HG03025 (cell line): Measurements from ENCODE around the gene MYOM1.
"Not testable (repeated sequence)": the region's sequence is repeated elsewhere in the genome, so short reads cannot be mapped to it uniquely, and the experiment has no call there.

Source experiments
- ATAC-seq: cut with Tn5 transposase; IDR thresholded peaks from one replicate; pipeline ENCODE4 v1.9.1; 2021; ENCODE audit warnings: mild to moderate bottlenecking, moderate library complexity; ENCODE audit not compliant: unreplicated experiment, low FRiP score

MYOM1 gene

DNA sequence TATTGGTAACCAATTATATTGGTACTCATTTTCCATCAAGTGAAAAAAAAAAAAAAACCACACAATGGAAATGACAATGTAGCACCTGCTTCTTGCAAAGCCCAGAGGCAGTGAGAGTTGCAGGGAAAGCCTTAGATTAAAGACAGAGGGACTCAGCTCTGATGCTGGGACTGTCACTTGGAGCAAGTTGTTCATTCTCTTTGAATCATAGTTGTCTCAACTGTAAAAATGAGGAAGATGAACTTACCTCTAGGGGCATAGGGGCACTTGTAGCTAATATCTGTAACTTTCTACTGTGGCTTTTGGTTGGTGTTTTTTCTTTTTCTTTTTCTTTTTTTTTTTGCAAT, 125.5 kb downstream of the MYOM1 start:
- no peak for ATAC-seq

DNA sequence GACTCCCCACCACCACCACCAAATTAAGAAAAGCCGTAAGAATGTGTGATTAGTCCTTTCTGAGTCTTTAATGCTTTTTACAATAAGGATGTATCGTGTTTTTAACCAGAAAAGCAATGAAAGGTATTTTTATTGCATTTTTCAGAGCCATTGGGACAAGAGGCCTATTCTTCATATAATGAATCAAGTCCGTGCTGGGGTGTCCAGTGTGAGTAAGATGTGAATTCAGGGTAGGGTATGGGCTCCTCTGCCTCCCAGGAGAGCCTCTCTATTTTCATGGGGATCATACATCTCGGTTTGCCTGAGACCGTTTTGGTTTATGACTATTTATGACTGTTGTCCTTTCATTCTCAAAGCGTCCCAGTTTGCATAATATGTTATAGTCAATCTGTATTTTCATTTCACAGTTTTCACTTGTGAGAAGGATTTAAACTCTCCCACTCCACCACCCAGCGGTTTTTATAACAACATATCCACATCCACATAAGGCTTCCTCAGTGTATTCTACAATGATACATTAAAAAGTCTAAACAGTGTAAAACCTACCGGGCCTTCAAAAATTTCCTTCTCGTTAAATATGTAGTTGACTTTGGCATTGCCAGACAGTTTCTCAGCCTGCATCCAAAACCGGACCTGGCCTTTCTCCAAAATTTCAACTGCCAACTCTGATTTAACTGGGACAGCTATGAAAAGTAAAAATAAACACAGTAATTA, 126.0 kb downstream of the MYOM1 start:
- no peak for ATAC-seq

DNA sequence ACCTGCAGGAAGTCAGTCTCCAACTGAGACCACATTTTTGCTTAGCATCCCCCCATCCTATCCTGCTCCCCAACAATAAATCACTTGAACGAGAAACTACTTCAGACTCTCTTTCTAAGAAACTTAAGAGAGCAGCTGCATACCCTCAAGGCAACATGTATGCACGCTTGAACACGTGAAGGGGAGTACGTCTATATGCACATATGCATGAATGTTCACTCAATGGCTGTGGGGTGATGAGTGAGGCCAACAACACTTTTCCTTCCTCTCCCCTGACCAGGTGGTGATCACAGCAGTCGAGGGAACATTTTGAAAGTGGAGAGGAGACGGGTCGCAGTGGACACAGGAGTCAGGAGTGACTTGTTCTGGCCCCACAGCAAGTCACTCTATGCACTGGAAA, 127.0 kb downstream of the MYOM1 start:
- no peak for ATAC-seq

DNA sequence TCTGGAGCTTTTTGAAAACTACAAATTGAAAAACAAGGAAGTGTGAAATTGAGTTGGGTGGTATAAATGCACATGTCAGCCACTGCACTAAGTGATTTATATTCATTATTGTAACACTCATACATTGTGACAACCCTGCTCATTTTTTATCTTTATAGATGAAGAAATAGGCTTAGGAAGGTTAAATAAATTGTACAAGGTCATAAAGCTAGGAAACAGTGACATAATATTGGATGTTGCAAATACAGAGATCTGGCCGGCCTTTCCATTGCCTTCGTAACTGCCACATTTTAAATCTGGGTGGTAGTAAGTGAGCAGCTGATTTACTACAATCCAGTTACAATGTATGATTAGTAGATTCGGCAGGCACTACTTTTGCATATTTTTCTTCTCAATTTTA, 130.2 kb downstream of the MYOM1 start:
- no peak for ATAC-seq

DNA sequence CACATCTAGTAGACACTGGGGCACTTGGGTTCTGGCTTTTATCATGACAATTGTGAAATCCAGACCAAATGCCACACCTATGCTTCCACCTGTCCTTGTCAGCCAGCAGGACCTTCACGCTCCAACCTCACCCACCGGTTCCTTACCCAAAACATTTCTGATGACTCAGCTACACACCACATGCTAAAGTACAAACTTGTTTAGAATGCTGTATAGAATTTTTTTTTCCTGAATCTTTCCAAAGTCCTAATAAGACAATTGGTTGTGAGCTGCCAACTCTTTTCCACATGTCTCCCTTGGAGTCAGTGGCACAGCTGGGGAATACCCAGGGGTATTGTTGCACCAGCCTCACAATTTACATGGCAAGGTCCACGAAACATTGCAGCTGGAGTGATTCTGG, 131.3 kb downstream of the MYOM1 start:
- ATAC-seq, result no peak

DNA sequence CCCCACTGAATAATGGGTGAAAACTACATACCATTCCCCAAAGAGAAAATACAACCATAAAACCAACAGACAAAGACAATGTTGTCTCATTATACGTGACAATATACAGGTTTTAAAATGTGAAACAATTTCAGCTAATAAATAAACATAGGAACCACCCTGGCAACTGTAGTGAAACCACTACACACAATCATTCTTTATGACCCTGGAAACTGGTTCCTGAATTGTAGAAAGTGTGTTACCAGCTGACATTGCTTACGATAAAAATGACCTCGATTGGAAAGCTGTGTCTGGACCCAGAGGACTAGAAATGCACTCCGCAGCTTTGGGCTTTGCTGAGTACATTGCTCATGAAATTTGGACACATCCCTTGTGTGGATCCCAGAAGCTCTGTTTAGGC, 132.9 kb downstream of the MYOM1 start:
- ATAC-seq, result no peak

DNA sequence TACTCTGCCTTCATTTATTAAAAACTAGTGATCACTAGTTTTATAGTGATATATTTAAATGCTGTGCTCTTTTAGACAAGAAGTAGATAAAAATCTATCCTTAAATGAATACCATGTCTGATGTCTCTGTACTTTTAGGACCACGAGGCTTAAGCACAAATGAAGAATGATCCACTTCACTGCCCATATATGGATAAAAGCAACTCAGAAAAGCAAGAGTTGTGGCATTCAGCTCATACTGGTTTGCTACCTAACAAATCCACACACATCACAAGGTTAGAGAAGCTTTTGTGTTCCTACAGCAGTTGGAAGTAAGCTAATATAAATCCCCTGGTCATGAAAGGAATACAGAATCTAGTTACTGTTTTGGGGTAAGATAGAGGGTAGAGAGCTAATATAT, 134.2 kb downstream of the MYOM1 start:
- no peak for ATAC-seq

DNA sequence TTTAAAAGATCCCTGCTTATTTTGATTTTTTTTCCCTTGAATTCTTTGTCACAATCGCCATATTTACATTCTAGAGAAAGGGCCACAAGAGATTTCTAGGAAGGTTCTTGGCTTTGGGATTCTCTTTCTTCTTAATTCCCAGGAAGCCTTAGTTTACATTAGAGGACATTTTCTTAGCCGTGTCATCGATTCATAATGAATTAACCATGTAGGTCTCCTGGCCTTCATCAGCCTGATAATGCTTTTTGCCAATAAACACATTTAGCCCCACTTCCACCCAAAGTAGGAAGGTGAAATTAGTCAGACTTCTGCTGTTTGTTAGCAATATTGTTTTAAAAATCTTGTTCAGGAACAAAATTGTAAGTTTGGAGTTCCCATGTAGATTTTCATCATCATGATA, 135.6 kb downstream of the MYOM1 start:
- ATAC-seq, result no peak

DNA sequence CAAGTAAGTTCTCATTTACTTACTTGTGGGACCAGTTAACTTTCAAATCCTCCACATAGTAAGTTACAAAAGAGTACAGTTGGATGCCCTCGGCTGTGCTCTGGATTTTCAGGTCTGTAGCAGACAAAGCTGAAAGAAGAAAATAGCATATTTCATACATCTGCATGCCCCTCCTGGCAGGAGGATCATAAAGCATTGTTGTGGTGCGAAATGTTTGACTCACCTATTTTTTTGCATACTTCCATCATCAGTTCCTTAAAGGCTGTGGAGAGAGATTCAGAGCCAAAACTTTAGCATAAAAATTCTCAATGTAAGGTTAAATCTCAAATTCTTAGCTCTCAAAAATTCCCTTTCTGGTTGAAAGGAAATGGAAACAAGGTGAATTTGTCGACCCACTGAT, 136.0 kb downstream of the MYOM1 start:
- no peak for ATAC-seq

DNA sequence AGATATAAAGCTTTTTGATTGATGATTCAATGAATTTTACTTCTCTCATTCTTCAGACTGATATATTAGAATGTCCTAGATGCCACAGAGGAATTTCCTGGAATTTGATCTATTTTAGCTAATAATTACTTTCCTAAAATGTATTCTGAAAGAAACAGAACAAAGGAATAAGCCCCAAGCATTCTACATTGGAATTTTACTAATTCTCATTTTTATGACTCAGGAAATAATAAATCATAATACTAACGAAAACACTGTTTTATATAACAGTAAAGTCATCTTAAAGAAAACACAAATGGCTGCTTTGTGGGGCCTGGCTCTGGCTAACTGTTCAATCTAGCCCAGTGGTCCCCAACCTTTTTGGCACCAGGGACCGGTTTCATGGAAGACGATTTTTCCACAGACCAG, 138.2 kb downstream of the MYOM1 start:
- no peak for ATAC-seq

DNA sequence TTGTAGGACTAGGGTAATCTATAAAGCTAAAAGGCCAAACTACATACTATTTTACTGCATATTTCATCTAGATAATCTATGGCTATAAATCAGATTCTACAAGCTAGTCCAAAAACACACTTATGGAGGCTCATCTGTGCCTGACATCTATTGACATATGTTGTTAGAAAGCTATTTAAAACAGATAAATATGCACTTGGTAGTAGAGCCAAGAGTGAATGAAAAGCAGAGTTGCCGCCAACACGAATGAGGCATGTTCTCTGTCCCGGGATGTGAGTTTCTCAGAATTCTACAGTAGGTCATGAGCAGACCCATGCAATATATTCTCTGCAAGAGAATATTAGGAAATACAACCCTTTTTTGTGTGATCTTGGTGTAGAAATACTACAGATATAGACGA, 140.1 kb downstream of the MYOM1 start:
- ATAC-seq, result no peak

DNA sequence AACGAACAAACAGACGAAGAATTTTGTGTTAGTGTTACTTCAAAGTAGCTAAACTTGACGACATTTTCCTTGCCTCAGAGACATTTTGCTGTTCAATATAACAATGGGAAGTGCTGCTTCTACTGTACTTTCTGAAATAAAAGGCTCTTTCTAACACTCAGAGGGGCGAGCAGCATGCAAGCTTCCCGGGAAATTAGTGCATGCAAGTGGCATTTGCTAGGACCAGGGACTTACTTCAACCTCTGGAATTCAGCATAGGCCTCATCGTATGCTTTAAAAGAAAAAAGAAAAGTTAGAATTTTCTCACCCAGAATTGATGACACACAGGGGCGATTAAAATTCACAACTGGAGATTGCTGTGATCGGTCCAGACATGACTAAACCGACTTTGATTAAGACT, 144.3 kb downstream of the MYOM1 start:
- ATAC-seq, result no peak

DNA sequence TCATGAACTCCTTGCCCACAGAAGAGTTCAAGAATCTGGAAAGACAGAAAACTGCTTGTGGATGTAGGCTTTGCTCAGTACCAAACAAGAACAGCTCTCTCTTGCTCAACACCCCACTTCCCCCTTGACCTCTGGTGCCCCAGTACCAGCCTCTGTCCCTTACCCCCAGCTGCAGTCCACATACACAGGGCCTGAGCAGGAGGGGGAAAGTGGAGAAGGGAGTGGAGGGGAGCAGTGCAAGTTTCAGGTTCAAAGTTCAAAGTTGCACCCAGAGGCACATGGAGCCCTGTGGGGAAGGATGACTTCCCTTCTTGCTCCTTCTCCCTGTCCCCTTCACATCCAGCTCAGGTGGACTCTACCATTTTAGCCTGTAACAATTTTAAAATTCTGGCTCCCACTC, 145.7 kb downstream of the MYOM1 start:
- no peak for ATAC-seq

DNA sequence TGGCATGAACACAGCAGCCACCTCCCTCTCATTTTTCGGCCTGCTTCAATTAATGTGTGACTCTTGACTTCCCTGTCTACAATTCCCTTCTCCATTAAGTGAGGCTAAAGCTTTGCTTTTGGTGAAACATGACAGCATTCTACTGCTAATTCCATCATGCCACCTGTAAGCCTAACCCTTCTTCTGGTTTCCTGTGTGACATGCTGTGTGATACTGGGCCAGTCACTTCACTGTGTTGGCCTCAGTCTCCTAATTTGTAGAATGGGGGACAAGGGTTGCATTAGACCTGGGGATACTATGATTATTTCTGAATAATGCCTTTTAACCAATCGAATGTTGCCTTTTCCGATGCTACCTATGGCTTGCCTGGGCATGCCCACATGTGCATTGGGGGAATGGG, 146.4 kb downstream of the MYOM1 start:
- ATAC-seq, result not testable (repeated sequence)

DNA sequence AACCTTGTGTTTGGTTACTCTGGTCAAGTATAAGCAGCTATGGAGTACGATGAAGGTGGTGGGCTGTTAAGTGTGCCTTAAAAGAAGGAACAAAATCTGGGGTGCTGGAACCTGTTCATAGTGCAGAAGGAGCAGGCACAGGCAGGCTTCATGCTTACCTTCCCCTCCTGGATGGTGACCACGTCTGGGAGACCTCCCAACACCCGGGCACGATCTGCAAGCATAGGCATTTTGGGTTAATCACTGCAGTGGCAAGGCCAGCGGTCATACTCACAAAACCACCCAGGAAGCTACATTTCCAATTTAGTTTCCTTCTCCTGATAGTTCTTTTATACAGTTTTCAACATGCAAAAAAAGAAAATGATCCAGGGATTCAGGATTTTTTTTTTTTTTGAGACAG, 148.1 kb downstream of the MYOM1 start:
- no peak for ATAC-seq

DNA sequence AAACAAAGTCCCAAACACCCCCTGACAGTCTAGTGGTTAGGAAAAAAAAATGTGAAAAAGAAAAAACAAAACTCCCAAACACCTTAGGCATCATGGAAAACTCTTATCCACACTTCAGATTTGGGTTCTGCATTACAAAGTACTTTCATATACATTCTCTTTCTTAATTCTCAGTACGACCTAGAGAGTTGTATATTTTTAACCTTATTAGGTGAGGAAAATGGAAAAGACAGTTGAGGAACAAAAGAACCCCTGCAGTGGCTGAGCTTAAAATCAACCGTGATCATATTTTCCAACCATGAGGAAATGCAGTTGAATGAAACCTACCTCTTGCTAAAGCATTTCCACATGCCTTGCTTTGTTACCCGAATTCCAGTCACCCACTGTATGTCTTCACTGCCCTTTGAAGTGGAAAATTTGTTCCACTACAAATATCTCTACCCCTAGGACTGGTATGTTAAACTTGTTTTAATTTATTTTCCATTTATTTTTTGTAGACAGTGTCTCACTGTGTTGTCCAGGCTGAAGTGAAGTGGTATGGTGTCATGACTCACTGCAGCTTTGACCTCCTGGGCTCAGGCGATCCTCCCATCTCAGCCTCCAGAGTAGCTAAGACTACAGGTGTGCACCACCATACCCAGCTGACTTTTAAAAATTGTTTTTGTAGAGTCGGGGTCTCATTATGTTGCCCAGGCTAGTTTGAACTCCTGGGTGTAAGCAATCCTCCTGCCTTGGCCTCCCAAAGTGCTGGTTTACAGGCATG, 149.9 kb downstream of the MYOM1 start:
- no peak for ATAC-seq

DNA sequence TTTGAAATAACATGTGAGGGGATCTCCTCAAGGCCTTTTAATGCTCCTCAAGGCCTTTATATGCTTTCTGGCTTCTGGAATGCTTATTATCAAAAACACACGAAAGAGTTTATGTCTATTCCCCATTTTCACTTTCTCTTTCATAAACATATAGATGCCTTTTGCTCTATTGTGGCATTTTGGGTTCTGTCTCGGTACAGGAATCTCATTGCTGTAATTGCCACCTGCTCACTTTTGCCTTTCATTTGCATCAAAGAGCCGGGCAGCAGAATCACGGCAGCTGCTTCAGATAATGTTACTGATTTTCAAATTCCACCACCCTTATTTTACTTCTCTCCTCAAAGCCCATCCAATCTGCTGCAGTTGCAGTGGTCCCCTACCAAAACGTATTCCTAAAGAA, 152.0 kb downstream of the MYOM1 start:
- no peak for ATAC-seq

DNA sequence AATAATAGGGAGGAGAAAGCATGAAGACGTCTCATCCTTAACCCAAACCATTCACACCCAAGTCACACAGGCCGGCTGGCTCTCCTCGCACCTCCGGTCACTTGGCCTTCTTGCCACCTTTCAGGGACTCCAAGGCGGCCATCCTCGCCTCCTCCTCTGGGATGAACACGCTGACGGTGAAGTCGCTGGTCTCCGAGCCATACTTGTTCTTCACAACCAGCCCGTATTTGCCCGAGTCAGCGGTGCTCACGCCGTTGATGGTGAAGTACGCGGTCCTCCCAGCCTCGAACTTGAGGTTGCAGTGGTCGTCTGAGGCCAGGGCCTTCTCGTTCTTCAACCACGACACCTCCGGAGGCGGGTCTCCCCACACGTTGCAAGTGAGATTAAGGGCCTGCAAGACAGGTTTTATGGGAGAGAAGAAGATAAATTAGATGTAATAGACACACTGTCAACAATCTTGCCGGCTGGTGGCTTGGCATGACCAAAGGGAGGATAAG, 152.6 kb downstream of the MYOM1 start:
- ATAC-seq, result no peak

DNA sequence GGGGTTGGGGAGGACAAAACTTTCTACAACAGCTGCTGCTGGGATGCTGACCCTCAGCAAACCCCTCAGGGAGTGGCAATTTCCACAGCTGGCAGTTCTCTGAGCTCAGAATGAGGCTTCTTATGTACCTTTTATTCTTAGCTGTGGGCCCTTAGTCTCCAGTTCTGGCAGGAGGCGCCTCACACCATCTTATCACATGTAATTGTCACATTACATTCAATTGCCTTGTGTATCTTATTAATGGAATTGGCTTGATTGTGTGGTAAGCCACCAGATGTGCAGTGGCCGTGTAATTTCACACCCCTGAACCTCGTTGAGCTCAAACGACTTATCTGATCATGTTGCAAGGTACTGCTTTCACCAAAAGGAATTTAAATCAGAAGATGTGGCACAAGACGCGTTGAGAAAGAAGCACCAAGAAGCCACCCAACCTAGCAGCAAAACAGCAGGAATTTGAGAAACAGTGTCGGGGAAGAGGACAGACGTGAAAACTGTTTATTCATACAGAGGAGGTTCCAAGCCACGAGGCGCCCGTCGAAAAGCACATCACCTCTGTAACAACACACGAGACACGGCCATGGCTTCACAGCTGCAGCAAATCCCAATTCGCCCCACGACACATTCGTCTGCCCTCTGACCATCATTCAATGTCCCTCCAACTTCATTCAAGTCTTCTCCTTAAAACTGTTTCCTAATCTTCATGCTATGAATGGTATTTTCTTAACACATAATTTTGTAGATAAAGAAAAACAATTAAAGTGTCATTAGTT, 153.2 kb downstream of the MYOM1 start:
- no peak for ATAC-seq

DNA sequence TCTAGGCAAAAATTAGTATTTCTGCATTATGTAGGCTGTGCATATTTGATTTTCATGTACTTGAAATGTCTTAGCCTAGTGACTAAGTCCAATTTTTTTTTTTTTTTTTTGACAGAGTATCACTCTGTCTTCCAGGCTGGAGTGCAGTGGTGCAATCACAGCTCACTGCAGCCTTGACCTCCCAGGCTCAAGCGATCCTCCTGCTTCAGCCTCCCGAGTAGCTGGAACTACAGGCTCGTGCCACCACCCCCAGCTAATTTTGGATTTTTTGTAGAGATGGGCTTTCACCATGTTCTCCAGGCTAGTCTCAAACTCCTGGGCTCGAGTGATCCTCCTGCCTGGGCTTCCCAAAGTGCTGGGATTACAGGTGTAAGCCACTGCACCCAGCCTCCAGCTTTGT, 156.0 kb downstream of the MYOM1 start:
- ATAC-seq, result not testable (repeated sequence)
